COLO668 (cell line): ENCODE data around the gene SCMH1.
"Not testable (repeated sequence)": the region's sequence is repeated elsewhere in the genome, so short reads cannot be mapped to it uniquely, and the experiment has no call there.

Experiments
- DNase-seq: peaks from one replicate; lab custom pipeline; 2025; ENCODE audit not compliant: unreplicated experiment; lab: John Stamatoyannopoulos, UW

The SCMH1 gene

GRCh38 chr1:41251120-41251519 lies 9.0 kb upstream of the SCMH1 start:
- not testable (repeated sequence) for DNase-seq

- DNase-seq: peak; percentile 52
Observed at GRCh38 chr1:41249319-41249718, 7.2 kb upstream of the SCMH1 start.

GRCh38 chr1:41246568-41246967 lies 4.5 kb upstream of the SCMH1 start:
- DNase-seq: no peak

GRCh38 chr1:41245659-41246058 lies 3.6 kb upstream of the SCMH1 start:
- DNase-seq: no peak

GRCh38 chr1:41243079-41243385 lies 926 bp upstream of the SCMH1 start:
- no peak for DNase-seq

GRCh38 chr1:41242342-41243078 lies 404 bp upstream of the SCMH1 start:
- peak; percentile 80 for DNase-seq

GRCh38 chr1:41241354-41241748 lies 755 bp downstream of the SCMH1 start:
- peak; percentile 91 for DNase-seq

- DNase-seq: no peak
Observed at GRCh38 chr1:41240781-41241353, 1.2 kb downstream of the SCMH1 start.

- DNase-seq: no peak
Observed at GRCh38 chr1:41239988-41240610, 2.0 kb downstream of the SCMH1 start.

- no peak for DNase-seq
Observed at GRCh38 chr1:41238311-41238988, 3.7 kb downstream of the SCMH1 start.

- DNase-seq: no peak
Observed at GRCh38 chr1:41236781-41237180, 5.3 kb downstream of the SCMH1 start.

- DNase-seq: no peak
Observed at GRCh38 chr1:41235893-41236292, 6.2 kb downstream of the SCMH1 start.

GRCh38 chr1:41233708-41234107 lies 8.4 kb downstream of the SCMH1 start:
- DNase-seq: no peak

- DNase-seq: no peak
Observed at GRCh38 chr1:41232305-41232704, 9.8 kb downstream of the SCMH1 start.

- no peak for DNase-seq
Observed at GRCh38 chr1:41230656-41231055, 11.4 kb downstream of the SCMH1 start.

GRCh38 chr1:41229219-41229618 lies 12.9 kb downstream of the SCMH1 start:
- DNase-seq: not testable (repeated sequence)

- no peak for DNase-seq
Observed at GRCh38 chr1:41226815-41227434, 15.2 kb downstream of the SCMH1 start.

GRCh38 chr1:41225495-41225894 lies 16.6 kb downstream of the SCMH1 start:
- DNase-seq: no peak

GRCh38 chr1:41222496-41222895 lies 19.6 kb downstream of the SCMH1 start:
- DNase-seq: no peak

- DNase-seq: no peak
Observed at GRCh38 chr1:41221995-41222394, 20.1 kb downstream of the SCMH1 start.

GRCh38 chr1:41218152-41218551 lies 24.0 kb downstream of the SCMH1 start:
- DNase-seq: no peak

GRCh38 chr1:41217441-41217840 lies 24.7 kb downstream of the SCMH1 start:
- no peak for DNase-seq
